ENCODE data around the gene SORCS3. TPM values are rescaled to one million over a fixed set of nuclear protein-coding genes. Genes with fewer than 3 reads are reported as not detected.

SORCS3 gene
- total RNA-seq, 2 donors from 2014 or later = not detected

- DNase-seq (ENCODE audit: low spot score) (no peak), ATAC-seq (ENCODE audit: insufficient number of reproducible peaks, low FRiP score, low read depth) (no peak)
- Histone ChIP-seq H3K4me1 (ENCODE audit: control insufficient read depth in 1 of 2, low read depth in 2 of 2) (no peaks in the 10 kb centered on the region), H3K4me3 (no peak overlapping the region), H3K9me3 (no peaks in the 10 kb centered on the region), H3K27ac (no peak overlapping the region), H3K36me3 (no peaks in the 10 kb centered on the region), H3K27me3 (replicated peaks; ENCODE audit: insufficient read depth) (no peaks in the 10 kb centered on the region)
- TF ChIP-seq, protein P1, sequence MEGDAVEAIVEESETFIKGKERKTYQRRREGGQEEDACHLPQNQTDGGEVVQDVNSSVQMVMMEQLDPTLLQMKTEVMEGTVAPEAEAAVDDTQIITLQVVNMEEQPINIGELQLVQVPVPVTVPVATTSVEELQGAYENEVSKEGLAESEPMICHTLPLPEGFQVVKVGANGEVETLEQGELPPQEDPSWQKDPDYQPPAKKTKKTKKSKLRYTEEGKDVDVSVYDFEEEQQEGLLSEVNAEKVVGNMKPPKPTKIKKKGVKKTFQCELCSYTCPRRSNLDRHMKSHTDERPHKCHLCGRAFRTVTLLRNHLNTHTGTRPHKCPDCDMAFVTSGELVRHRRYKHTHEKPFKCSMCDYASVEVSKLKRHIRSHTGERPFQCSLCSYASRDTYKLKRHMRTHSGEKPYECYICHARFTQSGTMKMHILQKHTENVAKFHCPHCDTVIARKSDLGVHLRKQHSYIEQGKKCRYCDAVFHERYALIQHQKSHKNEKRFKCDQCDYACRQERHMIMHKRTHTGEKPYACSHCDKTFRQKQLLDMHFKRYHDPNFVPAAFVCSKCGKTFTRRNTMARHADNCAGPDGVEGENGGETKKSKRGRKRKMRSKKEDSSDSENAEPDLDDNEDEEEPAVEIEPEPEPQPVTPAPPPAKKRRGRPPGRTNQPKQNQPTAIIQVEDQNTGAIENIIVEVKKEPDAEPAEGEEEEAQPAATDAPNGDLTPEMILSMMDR (IDR thresholded peaks at IDR 0.05) = no peak
These were observed 471.8 kb downstream of the SORCS3 start for GRCh38 chr10:105112862-105113261.

- Histone ChIP-seq H3K36me3 (no peaks in the 10 kb centered on the region), H3K9me3 (no peaks in the 10 kb centered on the region), H3K4me3 (no peak overlapping the region), H3K27ac (no peak overlapping the region), H3K27me3 (replicated peaks; ENCODE audit: insufficient read depth) (no peaks in the 10 kb centered on the region), H3K4me1 (ENCODE audit: control insufficient read depth in 1 of 2, low read depth in 2 of 2) (no peaks in the 10 kb centered on the region)
- TF ChIP-seq, protein P1 (IDR thresholded peaks at IDR 0.05) = no peak
- ATAC-seq (ENCODE audit: insufficient number of reproducible peaks, low FRiP score, low read depth) (no peak), DNase-seq (ENCODE audit: low spot score) (no peak)
These were observed 472.6 kb downstream of the SORCS3 start for GRCh38 chr10:105113666-105114065.

- DNase-seq (ENCODE audit: low spot score) = no peak
- no peaks in the 10 kb centered on the region for H3K27me3 ChIP-seq (replicated peaks; ENCODE audit: insufficient read depth)
- no peaks in the 10 kb centered on the region for H3K36me3 ChIP-seq
- TF ChIP-seq, protein P1 (IDR thresholded peaks at IDR 0.05) = no peak
- H3K4me1 ChIP-seq (ENCODE audit: control insufficient read depth in 1 of 2, low read depth in 2 of 2) = no peaks in the 10 kb centered on the region
- no peak overlapping the region for H3K4me3 ChIP-seq
- no peak overlapping the region for H3K27ac ChIP-seq
- no peaks in the 10 kb centered on the region for H3K9me3 ChIP-seq
- no peak for ATAC-seq (ENCODE audit: insufficient number of reproducible peaks, low FRiP score, low read depth)
These were observed 480.7 kb downstream of the SORCS3 start for GRCh38 chr10:105121743-105122142.

DNA sequence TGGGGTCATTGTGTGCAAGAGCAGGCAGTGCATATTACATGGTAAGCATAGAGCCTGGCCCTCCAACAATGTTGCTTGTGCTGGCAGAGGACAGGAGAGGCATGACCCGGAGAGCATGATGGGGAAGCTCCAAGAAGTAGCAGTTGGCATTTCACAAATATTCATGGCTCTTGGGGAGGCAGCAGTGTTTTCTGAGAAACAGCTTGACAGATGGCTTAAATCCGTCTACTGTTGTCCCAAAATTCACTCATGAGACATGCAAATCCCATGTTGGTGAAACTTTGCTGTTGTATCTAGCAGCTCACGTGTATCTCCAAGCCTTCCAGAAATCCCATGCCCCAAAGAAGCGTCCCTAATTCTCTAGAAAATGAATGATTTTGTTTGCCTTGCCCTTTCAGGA lies 487.0 kb downstream of the SORCS3 start:
- no peaks in the 10 kb centered on the region for H3K9me3 ChIP-seq
- H3K27me3 ChIP-seq (replicated peaks; ENCODE audit: insufficient read depth) = no peaks in the 10 kb centered on the region
- H3K27ac ChIP-seq = no peak overlapping the region
- no peaks in the 10 kb centered on the region for H3K36me3 ChIP-seq
- no peaks in the 10 kb centered on the region for H3K4me1 ChIP-seq (ENCODE audit: control insufficient read depth in 1 of 2, low read depth in 2 of 2)
- no peak for ATAC-seq (ENCODE audit: insufficient number of reproducible peaks, low FRiP score, low read depth)
- TF ChIP-seq, protein P1 (IDR thresholded peaks at IDR 0.05) = no peak
- DNase-seq (ENCODE audit: low spot score) = no peak
- no peak overlapping the region for H3K4me3 ChIP-seq

- no peak overlapping the region for H3K4me3 ChIP-seq
- TF ChIP-seq, protein P1 (IDR thresholded peaks at IDR 0.05) = no peak
- no peaks in the 10 kb centered on the region for H3K4me1 ChIP-seq (ENCODE audit: control insufficient read depth in 1 of 2, low read depth in 2 of 2)
- ATAC-seq (ENCODE audit: insufficient number of reproducible peaks, low FRiP score, low read depth) (no peak), DNase-seq (ENCODE audit: low spot score) (no peak)
- no peaks in the 10 kb centered on the region for H3K9me3 ChIP-seq
- no peaks in the 10 kb centered on the region for H3K27me3 ChIP-seq (replicated peaks; ENCODE audit: insufficient read depth)
- no peak overlapping the region for H3K27ac ChIP-seq
- no peaks in the 10 kb centered on the region for H3K36me3 ChIP-seq
These were observed 497.3 kb downstream of the SORCS3 start for GRCh38 chr10:105138358-105138757.

All from thoracic aorta (tissue), 2 donors.